K562 (cell line): ENCODE measurements around the gene GZF1. TPM values are rescaled to one million over a fixed set of nuclear protein-coding genes. Genes with fewer than 3 reads are reported as not detected.

Experiments
- ATAC-seq: fragments of 200-7000 bp; cut with Tn5 transposase; 3 replicates; pipeline ENCODE4 v1.9.1; 2020; ENCODE audit warnings: moderate library complexity
- BruUV-seq: library from RNA; stranded (reverse); fragments of 400-500 nt; replicated peaks from 2 replicates; lab custom pipeline; 2021; lab: Mats Ljungman, UMichigan
- CTCF ChIA-PET: fragments of 300-600 bp; formaldehyde crosslinking; extraction: SDS; loops from one replicate; lab custom pipeline; 2021; ENCODE audit warnings: low intra/inter-chr PET ratio; lab: Yijun Ruan, JAX
- POLR2A ChIA-PET: fragments of 300-600, 350-650 bp; sonication (Branson Sonifier 250); formaldehyde crosslinking; extraction: SDS; loops from one replicate; lab custom pipeline; 2021; ENCODE audit warnings: antibody characterized with exemption, inconsistent platforms; lab: Yijun Ruan, JAX
- DNase-seq, 4 experiments: peaks; one replicate each; pipeline versions ENCODE4 v3.0.0 to v3.0.0-alpha.2; 2011 to 2018; ENCODE audit warnings: low spot score in 3 of 4, mixed read lengths in 3 of 4; ENCODE audit errors: extremely low read depth in 1 of 4
- FAIRE-seq: peaks from 2 replicates; lab custom pipeline; 2011; peaks lifted over from hg19 to GRCh38; lab: Jason Lieb, UNC
- H2AFZ ChIP-seq: 2 replicates; pipeline ENCODE4 v1.6.0; 2011; ENCODE audit warnings: low read depth, low read length, control low read depth, inconsistent platforms
- H3K27ac ChIP-seq: fragments of 200-600 bp; 3 replicates; pipeline ENCODE4 v1.8.0; 2011; ENCODE audit warnings: low read depth, mild to moderate bottlenecking, control low read depth, inconsistent platforms, low read length, moderate library complexity, mixed read lengths; ENCODE audit errors: extremely low read depth
- H3K27me3 ChIP-seq, 2 experiments: fragments of 300-600 bp in 1 of 2; 2 replicates in 1 of 2; 3 replicates in 1 of 2; pipeline versions ENCODE4 v1.6.0 to v1.8.0; 2011; ENCODE audit warnings: inconsistent platforms in 2 of 2, low read length in 2 of 2, mild to moderate bottlenecking in 1 of 2, mixed read lengths in 1 of 2, moderate library complexity in 1 of 2; ENCODE audit not compliant: control insufficient read depth in 2 of 2, insufficient read depth in 2 of 2
- H3K36me3 ChIP-seq: fragments of 300-600 bp; 3 replicates; pipeline ENCODE4 v1.8.0; 2011; ENCODE audit warnings: mild to moderate bottlenecking, low read length, inconsistent platforms; ENCODE audit not compliant: control insufficient read depth, insufficient read depth
- H3K4me1 ChIP-seq, 2 experiments: fragments of 200-600 bp in 1 of 2; replicated peaks in 1 of 2; 2 replicates in 1 of 2; 3 replicates in 1 of 2; pipeline versions ENCODE4 v1.5.1 to v1.8.0; 2011; ENCODE audit warnings: inconsistent platforms in 2 of 2, low read length in 2 of 2, mild to moderate bottlenecking in 1 of 2, mixed read lengths in 1 of 2, moderate library complexity in 1 of 2; ENCODE audit not compliant: control insufficient read depth in 2 of 2, insufficient read depth in 2 of 2
- H3K4me2 ChIP-seq: 2 replicates; pipeline ENCODE4 v1.6.1; 2011; ENCODE audit warnings: low read length, control low read depth, inconsistent platforms, mixed read lengths; ENCODE audit not compliant: insufficient read depth
- H3K4me3 ChIP-seq: fragments of 200-600 bp; sonication (generic), shearing (Covaris generic); 2 replicates; pipeline ENCODE4 v1.5.1; 2016; ENCODE audit warnings: control low read depth, inconsistent platforms
- H3K79me2 ChIP-seq: fragments of 200-600 bp; 3 replicates; pipeline ENCODE4 v1.8.0; 2011; ENCODE audit warnings: low read length, inconsistent platforms; ENCODE audit not compliant: control insufficient read depth, insufficient read depth
- H3K9ac ChIP-seq, 2 experiments: 2 replicates each; pipeline versions ENCODE4 v1.6.0 to v1.6.1; 2011; ENCODE audit warnings: low read depth in 2 of 2, low read length in 2 of 2, control low read depth in 1 of 2, inconsistent platforms in 1 of 2, mild to moderate bottlenecking in 1 of 2, mixed read lengths in 1 of 2; ENCODE audit not compliant: insufficient read depth in 1 of 2
- H3K9me1 ChIP-seq: one replicate; pipeline ENCODE4 v1.6.0; 2011; ENCODE audit warnings: inconsistent platforms, mild to moderate bottlenecking, low read length, moderate library complexity; ENCODE audit not compliant: control insufficient read depth, insufficient read depth
- H3K9me3 ChIP-seq: replicated peaks from 2 replicates; pipeline ENCODE4 v1.5.1; 2011; ENCODE audit warnings: low read depth, low read length, inconsistent platforms; ENCODE audit not compliant: control insufficient read depth, insufficient read depth
- H4K20me1 ChIP-seq: replicated peaks from 2 replicates; pipeline ENCODE4 v1.6.1; 2011; ENCODE audit warnings: low read length, inconsistent platforms, mixed read lengths; ENCODE audit not compliant: control insufficient read depth, insufficient read depth
- MXI1 ChIP-seq: IDR thresholded peaks from 2 replicates; pipeline ENCODE4 v1.6.1; 2011; ENCODE audit warnings: low read depth, mild to moderate bottlenecking, improper control_type of control experiment, low read length
- MYNN ChIP-seq, 2 experiments: sonication (generic); formaldehyde crosslinking in 1 of 2; IDR thresholded peaks; 2 replicates each; pipeline versions ENCODE4 v1.5.0 to v1.6.1; 2016 to 2020; ENCODE audit warnings: antibody characterized with exemption in 1 of 2, missing genetic modification reagents in 1 of 2
- RCOR1 ChIP-seq, 2 experiments: IDR thresholded peaks; 2 replicates each; pipeline ENCODE4 v1.6.1; 2012; ENCODE audit warnings: low read depth in 2 of 2, low read length in 2 of 2, borderline replicate concordance in 1 of 2, improper control_type of control experiment in 1 of 2
- SIN3A ChIP-seq, 2 experiments: fragments of 150-350 bp in 1 of 2; IDR thresholded peaks; 2 replicates each; pipeline ENCODE4 v1.6.1; 2011 to 2016; ENCODE audit warnings: borderline replicate concordance in 2 of 2, low read depth in 2 of 2, low read length in 2 of 2, mild to moderate bottlenecking in 2 of 2, moderate library complexity in 2 of 2; ENCODE audit not compliant: control insufficient read depth in 1 of 2
- ZBTB7A ChIP-seq: IDR thresholded peaks from 2 replicates; pipeline ENCODE4 v1.6.1; 2011; ENCODE audit warnings: low read depth, mild to moderate bottlenecking, low read length, moderate library complexity, borderline replicate concordance; ENCODE audit not compliant: control insufficient read depth
- WGBS: fragments of 100-300 bp; shearing (Covaris generic); methylation state at CpG from one replicate; pipeline ENCODE4 v1.1.6; 2016; ENCODE audit warnings: low coverage, mixed read lengths; ENCODE audit not compliant: insufficient coverage; ENCODE audit errors: missing lambda C conversion rate; 5-methylcytosine and 5-hydroxymethylcytosine counted together
- in situ Hi-C: fragments of 300-500 bp; cut with MboI; formaldehyde crosslinking; loops from 4 replicates; pipeline ENCODE4 v1.15.0; 2018; ENCODE audit warnings: inconsistent platforms, mixed read lengths
- intact Hi-C: fragments of 100-400 bp; cut with micrococcal nuclease; formaldehyde crosslinking; loops from 2 replicates; pipeline ENCODE4 v1.14.2; 2022
- polyA plus RNA-seq, 8 experiments: library from polyadenylated mRNA; depleted of rRNA in 4 of 8; stranded (reverse) in 5 of 8; unstranded in 3 of 8; fragments of >200 nt; fragmentation: Nextera tagmentation in 2 of 8; fragmentation: Illumina TruSeq in 1 of 8; extraction: Ambion mirVana in 2 of 8; extraction: Trizol in 1 of 8; gene quantifications; 2 replicates each; pipeline versions ENCODE4 v1.2.1 to v1.2.3, GENCODE V29; 2011 to 2014; ENCODE audit warnings: inconsistent platforms in 1 of 8, missing spikeins in 1 of 8
- total RNA-seq, 7 experiments: library from RNA; depleted of rRNA in 6 of 7; stranded (reverse); fragments of >200 nt in 6 of 7; fragmentation: Illumina TruSeq in 2 of 7; extraction: Trizol in 2 of 7; gene quantifications; 2 replicates each; pipeline versions ENCODE4 v1.2.1 to v1.2.3, GENCODE V29; 2011 to 2021; ENCODE audit warnings: low replicate concordance in 1 of 7
- TF ChIP-seq, protein P1 (sequence below), 2 experiments: fragments of 450-650 bp; conservative IDR thresholded peaks; 2 replicates each; pipeline ENCODE4 v1.6.1; 2017; ENCODE audit warnings: mild to moderate bottlenecking in 2 of 2, moderate library complexity in 2 of 2
- TF ChIP-seq, protein P2 (sequence below): fragments of 450-650 bp; IDR thresholded peaks from 2 replicates; pipeline ENCODE4 v1.6.1; 2016
- TF ChIP-seq, protein P3 (sequence below): fragments of 450-650 bp; IDR thresholded peaks from 2 replicates; pipeline ENCODE4 v1.6.1; 2016; ENCODE audit warnings: low read depth, mild to moderate bottlenecking, moderate library complexity

Gene GZF1
- total and polyA plus RNA-seq, 9 of the 15 experiments (the other 6 are each of a cell fraction or from before 2014, with no cell fraction given): 1.2 to 15.7 (median 7.4) TPM

DNA sequence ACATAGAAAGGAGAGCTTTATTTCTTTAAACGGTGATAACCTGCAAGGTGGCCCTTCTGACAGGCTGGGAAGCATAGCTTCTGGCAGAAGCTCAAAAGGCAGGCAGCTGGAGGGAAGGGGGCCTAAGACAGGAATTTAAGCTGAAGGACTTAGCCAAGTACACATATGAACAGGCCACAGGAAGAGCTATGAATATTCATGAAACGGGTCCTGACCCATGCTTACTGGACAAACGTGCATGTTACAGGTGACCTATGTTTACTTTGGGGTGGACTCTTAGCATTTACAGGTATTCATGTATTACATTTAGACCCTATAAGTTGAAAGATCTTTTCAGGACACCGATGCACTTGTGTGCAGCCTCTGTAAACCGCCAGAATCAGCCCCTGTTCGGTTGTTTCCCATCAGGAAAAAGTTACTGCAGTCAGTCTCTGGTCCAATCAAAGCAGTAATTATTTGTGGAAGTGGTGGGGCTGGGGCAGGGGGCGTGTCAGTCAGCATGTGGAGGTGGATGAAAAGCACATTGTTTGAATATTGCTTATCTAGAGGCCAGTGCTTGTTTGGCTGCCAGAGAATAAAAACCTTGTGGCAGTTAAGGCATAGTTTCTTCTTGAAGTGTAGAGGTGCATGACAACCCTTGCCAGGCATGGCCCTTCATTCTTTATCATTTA is 2.9 kb upstream of the GZF1 start:
- WGBS: 8% methylated on average over 7 of the region's 7 CpGs
- Histone ChIP-seq H3K9me1 (no peaks in the 10 kb centered on the region), H4K20me1 (peaks cover 8% of the 10 kb centered on the region; the same call in 1 of the 2 replicates), H3K9ac (peak overlapping the region in 1 of 2 experiments; percentile 51; a peak in 1 of 4 replicates), H2AFZ (peak overlapping the region; percentile 71), H3K79me2 (peaks cover 37% of the 10 kb centered on the region), H3K4me1 (peaks cover 28 to 34% of the 10 kb centered on the region in 2 experiments), H3K4me2 (peak overlapping the region; percentile 70), H3K4me3 (0 out of 2 replicates have a peak overlapping the region, but pooled peaks have one; percentile 20), H3K27me3 (no peaks in the 10 kb centered on the region), H3K27ac (peak overlapping the region; percentile 30), H3K9me3 (no peaks in the 10 kb centered on the region), H3K36me3 (peaks cover 26% of the 10 kb centered on the region; the same call in 2 of the 3 replicates)
- peak; percentile 80 for FAIRE-seq
- ChIA-PET CTCF (no interaction called here), POLR2A (interaction anchor here (0.7 to 1.2 kb wide), 2 partner anchors 8 to 134 kb away, joined by 4 read pairs; no protein-coding TSS in a partner anchor)
- no TSS peak for BruUV-seq
- in situ Hi-C loops: no loop called here
- intact Hi-C loops: loop anchor here (5.0 kb wide), 1 partner anchor 63 kb away; the partner anchor contains the start of gene NAPB
- TF ChIP-seq, protein P1, sequence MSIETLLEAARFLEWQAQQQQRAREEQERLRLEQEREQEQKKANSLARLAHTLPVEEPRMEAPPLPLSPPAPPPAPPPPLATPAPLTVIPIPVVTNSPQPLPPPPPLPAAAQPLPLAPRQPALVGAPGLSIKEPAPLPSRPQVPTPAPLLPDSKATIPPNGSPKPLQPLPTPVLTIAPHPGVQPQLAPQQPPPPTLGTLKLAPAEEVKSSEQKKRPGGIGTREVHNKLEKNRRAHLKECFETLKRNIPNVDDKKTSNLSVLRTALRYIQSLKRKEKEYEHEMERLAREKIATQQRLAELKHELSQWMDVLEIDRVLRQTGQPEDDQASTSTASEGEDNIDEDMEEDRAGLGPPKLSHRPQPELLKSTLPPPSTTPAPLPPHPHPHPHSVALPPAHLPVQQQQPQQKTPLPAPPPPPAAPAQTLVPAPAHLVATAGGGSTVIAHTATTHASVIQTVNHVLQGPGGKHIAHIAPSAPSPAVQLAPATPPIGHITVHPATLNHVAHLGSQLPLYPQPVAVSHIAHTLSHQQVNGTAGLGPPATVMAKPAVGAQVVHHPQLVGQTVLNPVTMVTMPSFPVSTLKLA (conservative IDR thresholded peaks at IDR 0.05): peak; percentile 29 to 69; a peak in 3 of 4 replicates
- TF ChIP-seq MXI1 (peak; percentile 80), MYNN (IDR thresholded peaks at IDR 0.05) (no peak), MYNN (CRISPR knock-in tag; IDR thresholded peaks at IDR 0.05) (no peak), SIN3A (IDR thresholded peaks at IDR 0.05; ENCODE audit: borderline replicate concordance in 2 of 2, control insufficient read depth in 1 of 2, low read depth in 2 of 2, low read length in 2 of 2) (peak in 1 of 2 experiments; percentile 59; a peak in 1 of 4 replicates), ZBTB7A (no peak), RCOR1 (IDR thresholded peaks at IDR 0.05; ENCODE audit: borderline replicate concordance in 1 of 2, low read depth in 2 of 2, low read length in 2 of 2) (no peak)
- TF ChIP-seq, protein P2, sequence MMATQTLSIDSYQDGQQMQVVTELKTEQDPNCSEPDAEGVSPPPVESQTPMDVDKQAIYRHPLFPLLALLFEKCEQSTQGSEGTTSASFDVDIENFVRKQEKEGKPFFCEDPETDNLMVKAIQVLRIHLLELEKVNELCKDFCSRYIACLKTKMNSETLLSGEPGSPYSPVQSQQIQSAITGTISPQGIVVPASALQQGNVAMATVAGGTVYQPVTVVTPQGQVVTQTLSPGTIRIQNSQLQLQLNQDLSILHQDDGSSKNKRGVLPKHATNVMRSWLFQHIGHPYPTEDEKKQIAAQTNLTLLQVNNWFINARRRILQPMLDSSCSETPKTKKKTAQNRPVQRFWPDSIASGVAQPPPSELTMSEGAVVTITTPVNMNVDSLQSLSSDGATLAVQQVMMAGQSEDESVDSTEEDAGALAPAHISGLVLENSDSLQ: peak; percentile 70
- TF ChIP-seq, protein P3, sequence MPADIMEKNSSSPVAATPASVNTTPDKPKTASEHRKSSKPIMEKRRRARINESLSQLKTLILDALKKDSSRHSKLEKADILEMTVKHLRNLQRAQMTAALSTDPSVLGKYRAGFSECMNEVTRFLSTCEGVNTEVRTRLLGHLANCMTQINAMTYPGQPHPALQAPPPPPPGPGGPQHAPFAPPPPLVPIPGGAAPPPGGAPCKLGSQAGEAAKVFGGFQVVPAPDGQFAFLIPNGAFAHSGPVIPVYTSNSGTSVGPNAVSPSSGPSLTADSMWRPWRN: no peak
- DNase-seq: peak in 1 of 4 experiments; percentile 53
- ATAC-seq: no peak
